HepG2 (cell line): Measurements from ENCODE around the gene CNTD1. TPM values are rescaled to one million over a fixed set of nuclear protein-coding genes. Genes with fewer than 3 reads are reported as not detected.

Experiments
- ATAC-seq: fragments of 200-7000 bp; cut with Tn5 transposase; 3 replicates; pipeline ENCODE4 v1.9.1; 2020; ENCODE audit warnings: mild to moderate bottlenecking, moderate library complexity
- BruUV-seq: library from RNA; stranded (reverse); fragments of 400-500 nt; replicated peaks from 2 replicates; lab custom pipeline; 2021; lab: Mats Ljungman, UMichigan
- CTCF ChIA-PET: fragments of 300-600 bp; formaldehyde crosslinking; extraction: SDS; loops from one replicate; lab custom pipeline; 2021; ENCODE audit warnings: low total read pairs, inconsistent platforms, low intra/inter-chr PET ratio; lab: Yijun Ruan, JAX
- POLR2A ChIA-PET: fragments of 350-600 bp; sonication (Branson Sonifier 250); formaldehyde crosslinking; loops from one replicate; lab custom pipeline; 2020; ENCODE audit warnings: antibody characterized with exemption, inconsistent platforms; lab: Yijun Ruan, JAX
- DNase-seq: peaks from one replicate; pipeline ENCODE4 v3.0.0-alpha.2; 2015; ENCODE audit warnings: low spot score
- FAIRE-seq: peaks from 3 replicates; lab custom pipeline; 2011; peaks lifted over from hg19 to GRCh38; lab: Jason Lieb, UNC
- H2AFZ ChIP-seq: one replicate; pipeline ENCODE4 v1.6.1; 2011; ENCODE audit warnings: low read length, inconsistent platforms
- H3K27ac ChIP-seq: fragments of 300-600 bp; 3 replicates; pipeline ENCODE4 v1.8.0; 2011; ENCODE audit warnings: mixed run types, mild to moderate bottlenecking, mixed read lengths, low read length, inconsistent platforms; ENCODE audit not compliant: insufficient read depth; ENCODE audit errors: extremely low read length
- H3K27me3 ChIP-seq, 2 experiments: fragments of 200-600 bp in 1 of 2; 2 replicates in 1 of 2; 3 replicates in 1 of 2; pipeline versions ENCODE4 v1.6.0 to v1.8.0; 2011; ENCODE audit warnings: low read length in 2 of 2, mild to moderate bottlenecking in 2 of 2, moderate library complexity in 2 of 2, inconsistent platforms in 1 of 2; ENCODE audit not compliant: insufficient read depth in 2 of 2, control insufficient read depth in 1 of 2
- H3K36me3 ChIP-seq, 2 experiments: fragments of 200-600 bp in 1 of 2; replicated peaks in 1 of 2; 2 replicates in 1 of 2; 3 replicates in 1 of 2; pipeline versions ENCODE4 v1.5.1 to v1.8.0; 2011; ENCODE audit warnings: low read length in 2 of 2, inconsistent platforms in 1 of 2; ENCODE audit not compliant: insufficient read depth in 2 of 2, control insufficient read depth in 1 of 2
- H3K4me1 ChIP-seq: 2 replicates; pipeline ENCODE4 v1.5.1; 2012; ENCODE audit warnings: low read length, inconsistent platforms; ENCODE audit not compliant: insufficient read depth
- H3K4me2 ChIP-seq: 2 replicates; pipeline ENCODE4 v1.6.0; 2011; ENCODE audit warnings: low read depth, low read length, inconsistent platforms
- H3K4me3 ChIP-seq, 3 experiments: fragments of 200-600 bp in 1 of 3; sonication (generic), shearing (Covaris generic) in 1 of 3; replicated peaks in 1 of 3; 2 replicates each; pipeline ENCODE4 v1.5.1; 2011 to 2016; ENCODE audit warnings: low read length in 3 of 3, inconsistent platforms in 2 of 3, low read depth in 2 of 3, mild to moderate bottlenecking in 2 of 3, control low read depth in 1 of 3, mixed read lengths in 1 of 3; ENCODE audit not compliant: insufficient read depth in 1 of 3
- H3K79me2 ChIP-seq: one replicate; pipeline ENCODE4 v1.6.1; 2011; ENCODE audit warnings: low read length, inconsistent platforms; ENCODE audit not compliant: insufficient read depth
- H3K9ac ChIP-seq: 2 replicates; pipeline ENCODE4 v1.6.0; 2011; ENCODE audit warnings: mild to moderate bottlenecking, low read depth, low read length, inconsistent platforms; ENCODE audit not compliant: insufficient read depth
- H3K9me3 ChIP-seq: 2 replicates; pipeline ENCODE4 v1.5.1; 2012; ENCODE audit warnings: mild to moderate bottlenecking, low read length
- H4K20me1 ChIP-seq: 2 replicates; pipeline ENCODE4 v1.6.0; 2011; ENCODE audit warnings: inconsistent platforms, mild to moderate bottlenecking, low read length, moderate library complexity; ENCODE audit not compliant: insufficient read depth
- ARNTL ChIP-seq: sonication (generic); formaldehyde crosslinking; IDR thresholded peaks from 2 replicates; pipeline ENCODE4 v1.4.0; 2020; ENCODE audit warnings: mild to moderate bottlenecking, missing genetic modification reagents
- CBX2 ChIP-seq, 2 experiments: fragments of 200-600 bp in 1 of 2; sonication (generic); formaldehyde crosslinking in 1 of 2; IDR thresholded peaks; 2 replicates each; pipeline versions ENCODE4 v1.7.0 to v1.8.1; 2018 to 2022; ENCODE audit warnings: low read depth in 2 of 2, low read length in 1 of 2, mild to moderate bottlenecking in 1 of 2, missing genetic modification reagents in 1 of 2
- RARA ChIP-seq: IDR thresholded peaks from 2 replicates; pipeline ENCODE4 v1.6.1; 2016; ENCODE audit warnings: missing genetic modification reagents, missing compliant biosample characterization
- WGBS: methylation state at CpG from one replicate; pipeline ENCODE4 v1.1.6; 2017; ENCODE audit warnings: low lambda C conversion rate; 5-methylcytosine and 5-hydroxymethylcytosine counted together
- in situ Hi-C: cut with HindIII; loops from 2 replicates; pipeline ENCODE4 v1.10.0; 2017; ENCODE audit warnings: low pct_unique_long_range_greater_than_20kb; ENCODE audit not compliant: extremely low pct_ligation_motif_present
- intact Hi-C: fragments of 100-400 bp; cut with micrococcal nuclease; formaldehyde crosslinking; loops from one replicate; pipeline ENCODE4 v1.10.0; 2022; ENCODE audit not compliant: unreplicated experiment
- polyA plus RNA-seq, 8 experiments: library from polyadenylated mRNA; depleted of rRNA in 3 of 8; stranded (reverse) in 7 of 8; unstranded in 1 of 8; fragments of >200 nt; fragmentation: Illumina TruSeq in 4 of 8; extraction: Trizol in 4 of 8; gene quantifications; 2 replicates each; pipeline versions ENCODE4 v1.2.1 to v1.2.3, GENCODE V29; 2011 to 2016; ENCODE audit warnings: low read depth in 4 of 8, missing spikeins in 1 of 8, mixed read lengths in 1 of 8; ENCODE audit not compliant: insufficient read depth in 1 of 8
- total RNA-seq, 5 experiments: library from RNA; depleted of rRNA; stranded (reverse); fragments of >200 nt; fragmentation: Illumina TruSeq; extraction: Trizol; gene quantifications; 2 replicates each; pipeline ENCODE4 v1.2.3, GENCODE V29; 2016; ENCODE audit warnings: low read depth in 1 of 5

Gene CNTD1
- total and polyA plus RNA-seq, 2 of the 13 experiments (the other 11 are each of a cell fraction or from before 2014, with no cell fraction given) = 0.11 to 0.15 TPM

DNA sequence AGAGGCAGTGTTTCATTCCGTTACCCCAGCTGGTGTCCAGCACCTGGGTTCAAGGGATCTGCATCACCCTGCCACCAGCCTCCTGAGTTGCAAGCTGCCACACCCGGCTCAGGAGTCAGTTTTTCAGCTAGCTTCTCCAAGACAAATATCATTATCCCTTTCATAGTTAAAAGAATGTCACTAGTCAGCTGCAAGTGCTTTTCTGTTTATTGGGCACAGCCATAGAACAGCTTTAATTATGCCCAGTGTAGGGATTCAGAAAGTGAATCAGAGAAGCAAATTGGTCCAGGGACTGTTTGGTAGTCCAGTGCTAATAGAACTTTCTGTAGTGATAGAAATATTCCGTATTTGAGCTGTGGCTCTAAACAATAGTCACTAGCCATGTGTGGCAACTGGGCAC is 49.4 kb downstream of the CNTD1 start:
- Histone ChIP-seq H3K9me3 (no peaks in the 10 kb centered on the region), H3K79me2 (no peaks in the 10 kb centered on the region), H3K27me3 (no peaks in the 10 kb centered on the region), H3K4me3 (no peak overlapping the region), H3K9ac (no peak overlapping the region), H3K27ac (no peak overlapping the region), H2AFZ (no peak overlapping the region), H3K4me2 (no peak overlapping the region), H3K36me3 (peaks cover 19 to 25% of the 10 kb centered on the region in 2 experiments), H3K4me1 (peaks cover 46% of the 10 kb centered on the region), H4K20me1 (no peaks in the 10 kb centered on the region)
- in situ Hi-C loops = loop anchor here (10.0 kb wide), 1 partner anchor 137 kb away; the partner anchor contains the start of genes PTGES3L and RUNDC1
- CTCF ChIA-PET = no interaction called here
- intact Hi-C loops = no loop called here
- DNase-seq = no peak
- no TSS peak for BruUV-seq
- no peak for FAIRE-seq
- POLR2A ChIA-PET = interaction anchor here (0.6 to 3.7 kb wide), 6 partner anchors 15 to 107 kb away, joined by 3 to 12 read pairs (median 4); partner anchors contain the start of gene PSME3
- no peak for ATAC-seq
- no peak for TF ChIP-seq RARA (CRISPR knock-in tag)
- no peak for TF ChIP-seq CBX2 (IDR thresholded peaks at IDR 0.05; ENCODE audit: low read depth, low read length)
- no peak for TF ChIP-seq CBX2 (CRISPR knock-in tag; IDR thresholded peaks at IDR 0.05; ENCODE audit: low read depth)
- WGBS = 92% methylated on average over 3 of the region's 3 CpGs

DNA sequence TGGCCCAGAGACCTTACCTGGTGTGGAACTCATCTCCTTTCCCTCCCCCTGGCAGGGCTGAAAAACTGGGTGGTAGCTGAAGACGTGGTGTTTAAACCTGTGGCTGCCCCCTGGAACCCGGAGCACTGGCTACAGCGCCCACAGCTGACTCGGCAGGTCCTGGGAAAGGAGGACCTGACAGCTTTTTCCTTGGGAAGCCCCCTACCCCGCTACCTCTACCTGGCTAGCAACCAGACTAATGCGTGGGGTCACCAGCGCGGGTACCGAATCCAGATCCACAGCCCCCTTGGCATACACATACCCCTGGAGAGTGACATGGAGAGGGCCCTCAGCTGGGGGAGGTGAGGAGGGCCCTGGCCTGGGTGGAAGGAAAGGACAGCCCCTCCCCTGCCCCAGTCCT is 50.4 kb downstream of the CNTD1 start:
- peaks cover 13 to 16% of the 10 kb centered on the region in 2 experiments for H3K36me3 ChIP-seq
- ATAC-seq (no peak), FAIRE-seq (no peak), DNase-seq (no peak)
- in situ Hi-C loops = loop anchor here (10.0 kb wide), 1 partner anchor 136 kb away; the partner anchor contains the start of genes PTGES3L and RUNDC1
- WGBS = 92% methylated on average over 8 of the region's 9 CpGs
- no peaks in the 10 kb centered on the region for H3K79me2 ChIP-seq
- ChIA-PET POLR2A (interaction anchor here (1.1 to 3.7 kb wide), 3 partner anchors 18 to 80 kb away, joined by 3 to 12 read pairs (median 10); no protein-coding TSS in a partner anchor), CTCF (no interaction called here)
- no peak for TF ChIP-seq ARNTL
- no peak overlapping the region for H3K4me3 ChIP-seq
- no peak overlapping the region for H3K4me2 ChIP-seq
- no peak overlapping the region for H3K9ac ChIP-seq
- peaks cover 56% of the 10 kb centered on the region for H3K4me1 ChIP-seq
- intact Hi-C loops = no loop called here
- H3K27me3 ChIP-seq = no peaks in the 10 kb centered on the region
- no peaks in the 10 kb centered on the region for H3K9me3 ChIP-seq
- H3K27ac ChIP-seq = no peak overlapping the region
- H2AFZ ChIP-seq = no peak overlapping the region
- H4K20me1 ChIP-seq = no peaks in the 10 kb centered on the region
- no TSS peak for BruUV-seq
